Fibroblast of pulmonary artery (primary cell): ENCODE measurements around the gene FAM53B.

Experiments
- DNase-seq: peaks from one replicate; pipeline ENCODE4 v3.0.0-alpha.2; 2010; ENCODE audit warnings: low read depth
- H3K4me3 ChIP-seq: replicated peaks from 2 replicates; pipeline ENCODE4 v1.5.1; 2011; ENCODE audit warnings: low read depth, mild to moderate bottlenecking, control low read depth, low read length, moderate library complexity
- CTCF ChIP-seq: IDR thresholded peaks from 2 replicates; pipeline ENCODE4 v1.5.1; 2011; ENCODE audit warnings: mild to moderate bottlenecking, control low read depth, low read length, inconsistent platforms; ENCODE audit errors: missing control alignments

FAM53B gene

GRCh38 chr10:124704428-124705380 lies 39.5 kb downstream of the FAM53B start:
- no peak overlapping the region for H3K4me3 ChIP-seq
- no peak for DNase-seq
- no peak for TF ChIP-seq CTCF

- H3K4me3 ChIP-seq = no peak overlapping the region
- peak; percentile 35 for DNase-seq
- no peak for TF ChIP-seq CTCF
Measured at GRCh38 chr10:124703778-124704427, 40.3 kb downstream of the FAM53B start.

GRCh38 chr10:124703372-124703771 lies 40.8 kb downstream of the FAM53B start:
- H3K4me3 ChIP-seq = no peak overlapping the region
- no peak for DNase-seq
- no peak for TF ChIP-seq CTCF

GRCh38 chr10:124701881-124702656 lies 42.1 kb downstream of the FAM53B start:
- DNase-seq = peak; percentile 88
- H3K4me3 ChIP-seq = no peak overlapping the region
- TF ChIP-seq CTCF = no peak

- H3K4me3 ChIP-seq = no peak overlapping the region
- TF ChIP-seq CTCF = no peak
- DNase-seq = peak; percentile 92
Measured at GRCh38 chr10:124701435-124701834, 42.7 kb downstream of the FAM53B start.

- no peak for DNase-seq
- no peak overlapping the region for H3K4me3 ChIP-seq
- no peak for TF ChIP-seq CTCF
Measured at GRCh38 chr10:124701038-124701365, 43.2 kb downstream of the FAM53B start.
